Endothelial cell of umbilical vein (primary cell): Measurements from ENCODE around the gene STX8. TPM values are rescaled to one million over a fixed set of nuclear protein-coding genes. Genes with fewer than 3 reads are reported as not detected.

Source experiments
- BruUV-seq: library from RNA; stranded (reverse); fragments of 400-500 nt; replicated peaks from 2 replicates; lab custom pipeline; 2021; lab: Mats Ljungman, UMichigan
- CTCF ChIA-PET: fragments of 300-600, 350-600 bp; sonication (Branson Sonifier 250); formaldehyde crosslinking; loops from one replicate; lab custom pipeline; 2021; ENCODE audit warnings: antibody characterized with exemption, inconsistent platforms; lab: Charles Lee
- POLR2A ChIA-PET: fragments of 300-600, 350-600 bp; sonication (Branson Sonifier 250); formaldehyde crosslinking; loops from one replicate; lab custom pipeline; 2021; ENCODE audit warnings: antibody characterized with exemption, inconsistent platforms; lab: Charles Lee
- DNase-seq: peaks from one replicate; pipeline ENCODE4 v3.0.0-alpha.2; 2011; ENCODE audit warnings: low read depth, low spot score
- FAIRE-seq: peaks from 2 replicates; lab custom pipeline; 2011; peaks lifted over from hg19 to GRCh38; lab: Jason Lieb, UNC
- H2AFZ ChIP-seq: 2 replicates; pipeline ENCODE4 v1.6.0; 2012; ENCODE audit warnings: low read depth, low read length, control low read depth, inconsistent platforms
- H3K27ac ChIP-seq: 2 replicates; pipeline ENCODE4 v1.5.1; 2011; ENCODE audit warnings: low read depth, mild to moderate bottlenecking, control low read depth, low read length, moderate library complexity; ENCODE audit not compliant: insufficient read depth
- H3K27me3 ChIP-seq, 2 experiments: 2 replicates each; pipeline versions ENCODE4 v1.6.0 to v1.6.1; 2011; ENCODE audit warnings: low read length in 2 of 2, mixed read lengths in 1 of 2; ENCODE audit not compliant: control insufficient read depth in 2 of 2, insufficient read depth in 2 of 2
- H3K36me3 ChIP-seq, 2 experiments: 2 replicates in 1 of 2; 3 replicates in 1 of 2; pipeline ENCODE4 v1.5.1; 2011; ENCODE audit warnings: low read length in 2 of 2, mild to moderate bottlenecking in 1 of 2, moderate library complexity in 1 of 2; ENCODE audit not compliant: control insufficient read depth in 2 of 2, insufficient read depth in 2 of 2; ENCODE audit errors: extremely low read depth in 1 of 2
- H3K4me1 ChIP-seq: 3 replicates; pipeline ENCODE4 v1.5.1; 2011; ENCODE audit warnings: mild to moderate bottlenecking, low read length; ENCODE audit not compliant: control insufficient read depth, insufficient read depth; ENCODE audit errors: extremely low read depth
- H3K4me2 ChIP-seq: 2 replicates; pipeline ENCODE4 v1.6.1; 2011; ENCODE audit warnings: low read length, control low read depth, mixed read lengths; ENCODE audit not compliant: insufficient read depth
- H3K4me3 ChIP-seq, 3 experiments: fragments of 200-600 bp in 1 of 3; sonication (generic), shearing (Covaris generic) in 1 of 3; replicated peaks in 1 of 3; 2 replicates each; pipeline ENCODE4 v1.5.1; 2011 to 2016; ENCODE audit warnings: control low read depth in 3 of 3, low read length in 3 of 3, mild to moderate bottlenecking in 2 of 3, inconsistent platforms in 1 of 3, low read depth in 1 of 3, moderate library complexity in 1 of 3; ENCODE audit not compliant: insufficient read depth in 1 of 3
- H3K79me2 ChIP-seq: 2 replicates; pipeline ENCODE4 v1.6.0; 2012; ENCODE audit warnings: low read length, inconsistent platforms; ENCODE audit not compliant: control insufficient read depth, insufficient read depth
- H3K9ac ChIP-seq: replicated peaks from 2 replicates; pipeline ENCODE3; 2011; ENCODE audit warnings: low read length, control low read depth; ENCODE audit not compliant: insufficient read depth; ENCODE audit errors: extremely low read depth
- H3K9me1 ChIP-seq: replicated peaks from 3 replicates; pipeline ENCODE4 v1.6.0; 2011; ENCODE audit warnings: mild to moderate bottlenecking, low read length; ENCODE audit not compliant: control insufficient read depth, insufficient read depth; ENCODE audit errors: extremely low read depth
- H3K9me3 ChIP-seq: replicated peaks from 2 replicates; pipeline ENCODE4 v1.5.1; 2012; ENCODE audit warnings: low read length, inconsistent platforms; ENCODE audit not compliant: control insufficient read depth, insufficient read depth
- H4K20me1 ChIP-seq: replicated peaks from 2 replicates; pipeline ENCODE3; 2011; ENCODE audit warnings: mild to moderate bottlenecking, low read length; ENCODE audit not compliant: control insufficient read depth, insufficient read depth; ENCODE audit errors: extremely low read depth
- EZH2 ChIP-seq: IDR thresholded peaks from 2 replicates; pipeline ENCODE4 v1.6.1; 2012; ENCODE audit warnings: borderline replicate concordance, low read depth, mild to moderate bottlenecking, moderate library complexity, low read length, inconsistent platforms; ENCODE audit not compliant: severe bottlenecking
- FOS ChIP-seq: IDR thresholded peaks from 2 replicates; pipeline ENCODE4 v1.6.1; 2011; ENCODE audit warnings: mild to moderate bottlenecking, low read length, moderate library complexity, borderline replicate concordance; ENCODE audit not compliant: insufficient read depth
- GATA2 ChIP-seq: IDR thresholded peaks from 2 replicates; pipeline ENCODE4 v1.7.0; 2011; ENCODE audit warnings: low read depth, mild to moderate bottlenecking, moderate library complexity, mixed read lengths, low read length; ENCODE audit not compliant: insufficient read length, insufficient read depth
- JUN ChIP-seq: IDR thresholded peaks from 2 replicates; pipeline ENCODE4 v1.6.1; 2011; ENCODE audit warnings: borderline replicate concordance, low read depth; ENCODE audit not compliant: insufficient read length, insufficient read depth
- POLR2A ChIP-seq: IDR thresholded peaks from 2 replicates; pipeline ENCODE4 v1.6.1; 2012; ENCODE audit warnings: low read depth, mild to moderate bottlenecking, control low read depth, low read length
- POLR2AphosphoS5 ChIP-seq: IDR thresholded peaks from 2 replicates; pipeline ENCODE4 v1.6.1; 2012; ENCODE audit warnings: low read depth, mild to moderate bottlenecking, control low read depth, low read length, moderate library complexity; ENCODE audit not compliant: insufficient read depth
- dilution Hi-C: fragments of 300-500 bp; cut with MboI; formaldehyde crosslinking; loops from one replicate; pipeline ENCODE4 v1.15.0; 2019; ENCODE audit warnings: low sequenced_read_pairs; ENCODE audit not compliant: extremely low pct_ligation_motif_present
- intact Hi-C: fragments of 100-400 bp; cut with micrococcal nuclease; formaldehyde crosslinking; loops from one replicate; pipeline ENCODE4 v1.10.0; 2022
- polyA plus RNA-seq, 4 experiments: library from polyadenylated mRNA; depleted of rRNA in 3 of 4; stranded (reverse) in 3 of 4; unstranded in 1 of 4; fragments of >200 nt; gene quantifications; 2 replicates each; pipeline versions ENCODE4 v1.2.1 to v1.2.3, GENCODE V29; 2011 to 2012; ENCODE audit warnings: missing spikeins in 1 of 4
- total RNA-seq: library from RNA; stranded (reverse); gene quantifications from 2 replicates; pipeline ENCODE4 v1.2.3, GENCODE V29; 2021
- TF ChIP-seq, protein P1 (sequence below), 2 donors: IDR thresholded peaks; 1 replicate in 1 of 2; 2 replicates in 1 of 2; pipeline ENCODE4 v1.5.1; 2011; ENCODE audit warnings: low read length in 2 of 2, mild to moderate bottlenecking in 2 of 2, moderate library complexity in 2 of 2, control low read depth in 1 of 2, inconsistent platforms in 1 of 2, low read depth in 1 of 2; ENCODE audit not compliant: insufficient read depth in 1 of 2; ENCODE audit errors: extremely low read depth in 1 of 2

STX8 gene
- total and polyA plus RNA-seq, 2 donors (not counting 3 experiments of a cell fraction or from before 2014, with no cell fraction given) = 25.9 to 67.3 TPM

DNA sequence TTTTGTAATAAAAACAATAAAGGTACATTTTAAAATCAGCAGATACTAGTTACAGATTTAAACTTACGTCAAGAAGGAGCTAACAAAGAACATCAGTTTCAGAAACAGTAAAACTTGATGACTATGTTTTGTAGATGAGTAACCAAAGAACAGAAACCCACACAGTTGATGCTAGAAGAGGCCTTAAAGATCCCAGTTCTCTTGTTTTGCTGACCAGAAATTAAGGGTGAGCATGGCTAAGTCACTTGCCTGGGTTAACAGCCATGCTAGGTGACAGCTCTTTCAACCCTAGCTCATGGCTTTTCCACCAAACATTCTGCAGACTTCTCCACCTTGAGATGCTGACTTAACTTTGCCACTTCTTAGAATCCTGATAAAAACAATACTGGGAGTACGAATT lies 26.4 kb downstream of the STX8 start:
- Histone ChIP-seq H3K79me2 (no peaks in the 10 kb centered on the region), H2AFZ (no peak overlapping the region), H3K4me2 (no peak overlapping the region), H3K9me1 (no peaks in the 10 kb centered on the region), H3K9me3 (no peaks in the 10 kb centered on the region), H3K4me3 (no peak overlapping the region), H3K36me3 (no peaks in the 10 kb centered on the region), H3K27me3 (no peaks in the 10 kb centered on the region), H3K4me1 (no peaks in the 10 kb centered on the region), H4K20me1 (no peaks in the 10 kb centered on the region), H3K9ac (no peak overlapping the region), H3K27ac (no peak overlapping the region)
- FAIRE-seq = no peak
- ChIA-PET POLR2A (no interaction called here), CTCF (interaction anchor here (1.0 kb wide), 1 partner anchor 27 kb away, joined by 3 read pairs; no protein-coding TSS in a partner anchor)
- BruUV-seq = no TSS peak
- intact Hi-C loops (no loop called here), dilution Hi-C loops (no loop called here)
- DNase-seq = no peak
- TF ChIP-seq POLR2A = no peak
- TF ChIP-seq, protein P1, sequence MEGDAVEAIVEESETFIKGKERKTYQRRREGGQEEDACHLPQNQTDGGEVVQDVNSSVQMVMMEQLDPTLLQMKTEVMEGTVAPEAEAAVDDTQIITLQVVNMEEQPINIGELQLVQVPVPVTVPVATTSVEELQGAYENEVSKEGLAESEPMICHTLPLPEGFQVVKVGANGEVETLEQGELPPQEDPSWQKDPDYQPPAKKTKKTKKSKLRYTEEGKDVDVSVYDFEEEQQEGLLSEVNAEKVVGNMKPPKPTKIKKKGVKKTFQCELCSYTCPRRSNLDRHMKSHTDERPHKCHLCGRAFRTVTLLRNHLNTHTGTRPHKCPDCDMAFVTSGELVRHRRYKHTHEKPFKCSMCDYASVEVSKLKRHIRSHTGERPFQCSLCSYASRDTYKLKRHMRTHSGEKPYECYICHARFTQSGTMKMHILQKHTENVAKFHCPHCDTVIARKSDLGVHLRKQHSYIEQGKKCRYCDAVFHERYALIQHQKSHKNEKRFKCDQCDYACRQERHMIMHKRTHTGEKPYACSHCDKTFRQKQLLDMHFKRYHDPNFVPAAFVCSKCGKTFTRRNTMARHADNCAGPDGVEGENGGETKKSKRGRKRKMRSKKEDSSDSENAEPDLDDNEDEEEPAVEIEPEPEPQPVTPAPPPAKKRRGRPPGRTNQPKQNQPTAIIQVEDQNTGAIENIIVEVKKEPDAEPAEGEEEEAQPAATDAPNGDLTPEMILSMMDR (IDR thresholded peaks at IDR 0.05; ENCODE audit: extremely low read depth in 1 of 2, insufficient read depth in 1 of 2, low read depth in 1 of 2, low read length in 2 of 2) = no peak
- TF ChIP-seq EZH2 = no peak
- TF ChIP-seq JUN = no peak
- no peak for TF ChIP-seq GATA2
- TF ChIP-seq POLR2AphosphoS5 = no peak
- TF ChIP-seq FOS = no peak
